ENCODE measurements around the gene TBX1.

Gene TBX1

GRCh38 chr22:19782533-19782932 is 22.0 kb downstream of the TBX1 start:
- Histone ChIP-seq H3K4me1 (ENCODE audit: control insufficient read depth, insufficient read depth, low read length, poor library complexity, severe bottlenecking) (no peaks in the 10 kb centered on the region), H3K27ac (ENCODE audit: low read depth, low read length, severe bottlenecking) (no peak overlapping the region), H3K9me3 (ENCODE audit: control insufficient read depth, low read length) (no peaks in the 10 kb centered on the region), H3K36me3 (ENCODE audit: control insufficient read depth, insufficient read depth, low read length) (no peaks in the 10 kb centered on the region), H3K4me3 (ENCODE audit: extremely low read depth, insufficient read depth, low read length, poor library complexity, severe bottlenecking) (no peak overlapping the region)
- WGBS, 2 experiments (ENCODE audit: insufficient coverage in 2 of 2), result 80% methylated on average over 1 of the region's 1 CpG; no CpG with 5 or more reads in 1 of the 2 experiments

GRCh38 chr22:19783586-19784383 is 23.2 kb downstream of the TBX1 start:
- 85 to 89% methylated on average over 20 to 22 of the region's 24 CpGs for WGBS, 2 experiments (ENCODE audit: insufficient coverage in 2 of 2)
- Histone ChIP-seq H3K36me3 (ENCODE audit: control insufficient read depth, insufficient read depth, low read length) (no peaks in the 10 kb centered on the region), H3K4me3 (ENCODE audit: extremely low read depth, insufficient read depth, low read length, poor library complexity, severe bottlenecking) (no peak overlapping the region), H3K27ac (ENCODE audit: low read depth, low read length, severe bottlenecking) (no peak overlapping the region), H3K9me3 (ENCODE audit: control insufficient read depth, low read length) (no peaks in the 10 kb centered on the region), H3K4me1 (ENCODE audit: control insufficient read depth, insufficient read depth, low read length, poor library complexity, severe bottlenecking) (no peaks in the 10 kb centered on the region)

DNA sequence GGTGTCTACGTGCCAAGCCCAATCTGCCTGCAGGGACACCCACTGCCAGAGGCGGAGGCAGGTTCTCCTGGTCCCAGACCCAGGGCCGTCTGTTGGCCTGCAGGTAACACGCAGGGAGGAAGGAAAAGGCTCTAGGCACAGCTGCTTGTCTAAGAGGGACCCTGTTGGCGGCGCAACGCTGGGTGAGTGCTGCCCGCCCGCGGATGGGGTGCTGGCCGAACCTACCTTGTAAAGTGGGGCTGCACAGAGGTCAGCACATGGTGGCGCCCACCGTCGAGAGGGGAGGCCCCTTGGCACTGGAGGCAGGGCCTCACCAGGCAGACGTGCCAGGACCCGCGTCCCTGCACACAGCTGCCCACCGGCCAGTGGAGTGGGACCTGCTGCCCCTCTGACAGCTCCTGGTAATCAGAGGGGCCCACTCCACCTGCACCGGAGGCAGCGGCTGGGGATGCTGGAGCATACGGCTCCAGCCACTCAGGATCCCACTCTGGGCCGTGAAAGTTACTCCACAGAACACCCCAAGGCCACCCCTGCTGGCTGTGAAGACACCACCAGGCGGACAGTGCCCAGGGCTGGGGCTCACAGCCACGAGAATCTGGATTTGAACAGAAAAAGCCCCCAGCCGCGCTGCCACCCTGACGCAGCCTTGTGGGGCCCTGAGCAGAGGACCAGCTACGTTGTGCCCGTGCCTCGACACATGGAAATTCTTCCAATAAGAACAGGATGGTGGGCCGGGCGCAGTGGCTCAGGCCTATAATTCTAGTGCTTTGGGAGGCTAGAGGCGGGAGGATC is 24.0 kb downstream of the TBX1 start:
- H3K36me3 ChIP-seq (ENCODE audit: control insufficient read depth, insufficient read depth, low read length), result peaks cover 3% of the 10 kb centered on the region
- 93 to 96% methylated on average over 30 to 32 of the region's 33 CpGs for WGBS, 2 experiments (ENCODE audit: insufficient coverage in 2 of 2)
- H3K9me3 ChIP-seq (ENCODE audit: control insufficient read depth, low read length), result no peaks in the 10 kb centered on the region
- no peak overlapping the region for H3K27ac ChIP-seq (ENCODE audit: low read depth, low read length, severe bottlenecking)
- H3K4me3 ChIP-seq (ENCODE audit: extremely low read depth, insufficient read depth, low read length, poor library complexity, severe bottlenecking), result no peak overlapping the region
- H3K4me1 ChIP-seq (ENCODE audit: control insufficient read depth, insufficient read depth, low read length, poor library complexity, severe bottlenecking), result no peaks in the 10 kb centered on the region

GRCh38 chr22:19785461-19786263 is 25.1 kb downstream of the TBX1 start:
- 91 to 95% methylated on average over 17 to 19 of the region's 22 CpGs for WGBS, 2 experiments (ENCODE audit: insufficient coverage in 2 of 2)
- Histone ChIP-seq H3K9me3 (ENCODE audit: control insufficient read depth, low read length) (no peaks in the 10 kb centered on the region), H3K4me1 (ENCODE audit: control insufficient read depth, insufficient read depth, low read length, poor library complexity, severe bottlenecking) (no peaks in the 10 kb centered on the region), H3K27ac (ENCODE audit: low read depth, low read length, severe bottlenecking) (no peak overlapping the region), H3K36me3 (ENCODE audit: control insufficient read depth, insufficient read depth, low read length) (peaks cover 3% of the 10 kb centered on the region), H3K4me3 (ENCODE audit: extremely low read depth, insufficient read depth, low read length, poor library complexity, severe bottlenecking) (no peak overlapping the region)

- H3K27ac ChIP-seq (ENCODE audit: low read depth, low read length, severe bottlenecking), result no peak overlapping the region
- 89 to 95% methylated on average over 6 of the region's 6 CpGs for whole genome bisulfite sequencing, 2 experiments (ENCODE audit: insufficient coverage in 2 of 2)
- no peaks in the 10 kb centered on the region for H3K9me3 ChIP-seq (ENCODE audit: control insufficient read depth, low read length)
- peaks cover 3% of the 10 kb centered on the region for H3K36me3 ChIP-seq (ENCODE audit: control insufficient read depth, insufficient read depth, low read length)
- no peaks in the 10 kb centered on the region for H3K4me1 ChIP-seq (ENCODE audit: control insufficient read depth, insufficient read depth, low read length, poor library complexity, severe bottlenecking)
- no peak overlapping the region for H3K4me3 ChIP-seq (ENCODE audit: extremely low read depth, insufficient read depth, low read length, poor library complexity, severe bottlenecking)
Measured at GRCh38 chr22:19786264-19786585, 25.6 kb downstream of the TBX1 start.

- no peaks in the 10 kb centered on the region for H3K4me1 ChIP-seq (ENCODE audit: control insufficient read depth, insufficient read depth, low read length, poor library complexity, severe bottlenecking)
- H3K9me3 ChIP-seq (ENCODE audit: control insufficient read depth, low read length), result no peaks in the 10 kb centered on the region
- H3K27ac ChIP-seq (ENCODE audit: low read depth, low read length, severe bottlenecking), result no peak overlapping the region
- H3K36me3 ChIP-seq (ENCODE audit: control insufficient read depth, insufficient read depth, low read length), result peaks cover 3% of the 10 kb centered on the region
- 94 to 96% methylated on average over 28 of the region's 28 CpGs for WGBS, 2 experiments (ENCODE audit: insufficient coverage in 2 of 2)
- H3K4me3 ChIP-seq (ENCODE audit: extremely low read depth, insufficient read depth, low read length, poor library complexity, severe bottlenecking), result no peak overlapping the region
Measured at GRCh38 chr22:19786959-19787848, 26.6 kb downstream of the TBX1 start.

- Histone ChIP-seq H3K4me3 (ENCODE audit: extremely low read depth, insufficient read depth, low read length, poor library complexity, severe bottlenecking) (no peak overlapping the region), H3K9me3 (ENCODE audit: control insufficient read depth, low read length) (no peaks in the 10 kb centered on the region), H3K27ac (ENCODE audit: low read depth, low read length, severe bottlenecking) (no peak overlapping the region), H3K4me1 (ENCODE audit: control insufficient read depth, insufficient read depth, low read length, poor library complexity, severe bottlenecking) (no peaks in the 10 kb centered on the region), H3K36me3 (ENCODE audit: control insufficient read depth, insufficient read depth, low read length) (peaks cover 3% of the 10 kb centered on the region)
- WGBS, 2 experiments (ENCODE audit: insufficient coverage in 2 of 2), result 91 to 96% methylated on average over 5 to 9 of the region's 9 CpGs
Measured at GRCh38 chr22:19787849-19788141, 27.2 kb downstream of the TBX1 start.

DNA sequence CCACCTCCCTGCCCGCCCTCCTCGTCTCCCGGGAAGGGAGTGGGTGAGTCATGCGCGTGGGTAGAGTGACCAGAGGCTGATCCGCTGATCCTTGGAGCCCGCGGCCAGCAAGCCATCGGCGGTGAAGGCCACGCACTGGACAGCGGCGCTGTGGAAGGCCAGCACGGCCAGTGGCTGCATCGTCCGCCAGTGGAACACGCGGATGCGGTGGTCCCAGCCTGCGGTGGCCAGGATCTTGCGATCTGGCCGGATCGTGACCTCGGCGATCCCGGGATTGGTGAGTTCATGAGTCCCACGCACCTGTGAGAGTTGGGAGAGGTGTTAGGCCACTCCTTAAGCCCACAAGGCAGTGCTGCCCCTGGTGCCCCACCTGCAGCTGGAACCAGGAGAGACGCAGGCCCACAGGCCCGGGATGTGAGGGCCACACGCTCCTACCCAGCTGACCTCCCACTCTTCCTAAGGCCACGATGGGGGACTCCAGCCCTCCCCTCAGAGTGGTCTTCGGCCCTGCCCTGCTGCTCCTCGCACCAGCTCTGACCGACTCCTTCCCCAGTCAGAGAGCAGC is 28.2 kb downstream of the TBX1 start:
- H3K9me3 ChIP-seq (ENCODE audit: control insufficient read depth, low read length), result no peaks in the 10 kb centered on the region
- peaks cover 3% of the 10 kb centered on the region for H3K36me3 ChIP-seq (ENCODE audit: control insufficient read depth, insufficient read depth, low read length)
- H3K27ac ChIP-seq (ENCODE audit: low read depth, low read length, severe bottlenecking), result no peak overlapping the region
- WGBS, 2 experiments (ENCODE audit: insufficient coverage in 2 of 2), result 96% methylated on average over 27 to 34 of the region's 34 CpGs
- H3K4me3 ChIP-seq (ENCODE audit: extremely low read depth, insufficient read depth, low read length, poor library complexity, severe bottlenecking), result no peak overlapping the region
- H3K4me1 ChIP-seq (ENCODE audit: control insufficient read depth, insufficient read depth, low read length, poor library complexity, severe bottlenecking), result no peaks in the 10 kb centered on the region

GRCh38 chr22:19789406-19789805 is 28.8 kb downstream of the TBX1 start:
- peaks cover 3% of the 10 kb centered on the region for H3K36me3 ChIP-seq (ENCODE audit: control insufficient read depth, insufficient read depth, low read length)
- no peaks in the 10 kb centered on the region for H3K4me1 ChIP-seq (ENCODE audit: control insufficient read depth, insufficient read depth, low read length, poor library complexity, severe bottlenecking)
- 88 to 92% methylated on average over 12 to 14 of the region's 16 CpGs for WGBS, 2 experiments (ENCODE audit: insufficient coverage in 2 of 2)
- H3K9me3 ChIP-seq (ENCODE audit: control insufficient read depth, low read length), result no peaks in the 10 kb centered on the region
- H3K27ac ChIP-seq (ENCODE audit: low read depth, low read length, severe bottlenecking), result no peak overlapping the region
- H3K4me3 ChIP-seq (ENCODE audit: extremely low read depth, insufficient read depth, low read length, poor library complexity, severe bottlenecking), result no peak overlapping the region

DNA sequence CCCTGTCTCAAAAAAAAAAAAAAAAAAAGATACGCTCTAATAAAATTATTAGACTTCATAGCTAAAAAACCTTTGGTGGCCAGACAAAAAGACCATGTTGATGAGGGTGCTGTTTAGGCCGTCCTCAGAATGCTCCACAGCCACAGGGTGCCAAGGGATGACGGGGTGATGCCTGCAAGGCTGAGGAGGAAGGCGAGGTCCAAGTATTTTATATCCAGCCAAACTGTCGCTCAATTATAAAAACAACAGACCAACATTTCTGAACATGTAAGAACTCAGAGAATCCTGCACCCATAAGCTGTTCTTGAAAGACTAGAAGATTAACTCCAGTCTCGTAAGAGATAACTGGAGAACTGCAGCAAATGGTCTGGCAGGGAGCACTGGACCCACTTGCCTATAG is 29.2 kb downstream of the TBX1 start:
- H3K9me3 ChIP-seq (ENCODE audit: control insufficient read depth, low read length), result no peaks in the 10 kb centered on the region
- no peak overlapping the region for H3K4me3 ChIP-seq (ENCODE audit: extremely low read depth, insufficient read depth, low read length, poor library complexity, severe bottlenecking)
- no peaks in the 10 kb centered on the region for H3K4me1 ChIP-seq (ENCODE audit: control insufficient read depth, insufficient read depth, low read length, poor library complexity, severe bottlenecking)
- H3K27ac ChIP-seq (ENCODE audit: low read depth, low read length, severe bottlenecking), result no peak overlapping the region
- 85 to 96% methylated on average over 2 to 4 of the region's 6 CpGs for WGBS, 2 experiments (ENCODE audit: insufficient coverage in 2 of 2)
- peaks cover 3% of the 10 kb centered on the region for H3K36me3 ChIP-seq (ENCODE audit: control insufficient read depth, insufficient read depth, low read length)

Measured in mesodermal cell (in vitro differentiated cells).